Stromal cell of bone marrow (primary cell): ENCODE results near the gene TESK1.
"Not testable (repeated sequence)": the region's sequence is repeated elsewhere in the genome, so short reads cannot be mapped to it uniquely, and the experiment has no call there.

ENCODE experiments used
- DNase-seq: peaks from one replicate; pipeline ENCODE4 v3.0.0-alpha.2; 2012; ENCODE audit warnings: low read depth

Gene TESK1

DNA sequence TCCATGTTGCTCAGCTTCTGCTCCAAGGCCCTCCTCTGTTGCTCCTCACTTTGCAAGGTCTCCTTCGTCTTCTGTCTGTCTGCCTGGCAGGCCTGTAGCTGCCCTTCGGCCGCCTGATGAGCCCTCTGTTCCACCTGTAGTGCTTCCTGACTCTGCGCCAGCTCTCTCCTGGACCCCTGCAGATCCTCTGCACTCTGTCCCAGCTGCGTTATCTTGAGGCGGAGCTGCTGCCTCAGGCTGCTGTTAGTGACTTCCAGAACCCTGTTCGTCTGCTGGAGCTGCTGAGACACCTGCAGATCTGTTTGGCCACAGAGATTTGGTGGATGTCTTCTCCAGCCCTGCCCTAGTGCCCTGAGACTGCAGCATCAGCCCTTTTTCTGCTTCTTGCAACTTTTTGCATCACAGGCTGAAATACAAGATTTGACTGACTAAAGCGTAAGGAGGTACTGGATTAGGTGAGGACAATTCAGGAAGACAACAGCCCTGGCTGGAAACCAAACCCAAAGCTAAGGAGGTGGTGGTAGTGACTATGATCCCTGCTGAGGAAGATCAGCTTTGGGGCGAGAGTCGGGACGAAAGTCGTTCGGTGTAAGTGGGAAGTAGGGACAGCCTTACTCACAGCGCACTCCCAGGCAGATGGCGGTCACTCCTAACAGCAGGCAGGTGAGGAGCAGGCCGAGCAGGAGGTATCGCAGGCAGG is 11.1 kb downstream of the TESK1 start:
- DNase-seq, result no peak

GRCh38 chr9:35616681-35617459 is 11.8 kb downstream of the TESK1 start:
- peak; percentile 22 for DNase-seq

GRCh38 chr9:35617548-35617947 is 12.5 kb downstream of the TESK1 start:
- no peak for DNase-seq

- no peak for DNase-seq
These were observed 13.3 kb downstream of the TESK1 start, which contains the start of gene CD72 for GRCh38 chr9:35618325-35618727. Gene CD72, minus strand, starts transcription at chr9:35618413. Its CDS starts 110 bp downstream, at chr9:35618303.

DNA sequence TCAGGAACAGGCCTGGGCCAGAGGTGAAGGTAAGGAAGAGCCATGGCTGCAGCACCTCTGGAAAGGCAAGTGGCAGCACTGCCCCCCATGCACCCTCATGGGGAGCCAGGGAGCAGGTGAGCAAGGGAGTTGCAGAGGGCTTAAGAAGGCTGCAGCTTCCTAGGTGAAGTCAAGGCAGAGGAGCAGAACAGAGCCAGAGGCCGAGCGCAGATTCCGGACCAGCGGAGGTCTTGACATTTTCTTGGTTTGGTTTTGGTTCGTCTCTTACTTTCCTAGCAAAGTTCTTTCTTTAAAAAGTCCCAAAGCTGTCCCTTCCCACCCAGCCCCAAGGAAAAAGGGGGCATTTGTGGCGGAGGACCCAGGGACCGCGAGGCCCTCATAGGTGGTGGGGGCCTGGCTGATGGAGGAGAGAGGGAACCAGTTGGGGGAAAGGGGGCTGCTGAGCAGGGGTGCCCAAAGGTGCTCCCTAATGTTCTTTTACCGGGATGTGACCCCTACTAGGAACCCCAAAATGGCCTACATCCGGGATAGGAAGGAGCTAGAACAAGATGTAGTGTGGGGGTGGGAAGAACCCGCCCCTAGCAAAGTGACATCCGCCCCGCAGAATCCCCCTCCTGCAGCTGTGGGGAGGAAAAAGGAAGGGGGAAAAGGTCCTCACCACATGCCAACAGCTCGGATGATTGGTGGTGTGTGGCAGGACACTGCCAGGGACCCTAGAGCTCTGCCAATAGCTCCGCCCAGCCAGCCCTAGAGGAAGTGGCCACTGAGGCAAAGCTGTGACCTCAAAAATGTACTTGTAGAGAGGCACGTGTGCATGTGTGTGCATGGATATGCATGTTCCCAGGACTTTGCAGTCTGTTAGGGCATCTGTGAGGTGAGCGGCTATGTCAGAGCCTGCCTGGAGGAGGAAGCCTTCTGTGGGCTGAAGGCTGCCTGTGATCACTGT is 14.1 kb downstream of the TESK1 start:
- DNase-seq, result no peak

GRCh38 chr9:35619800-35620158 is 14.7 kb downstream of the TESK1 start:
- no peak for DNase-seq

DNA sequence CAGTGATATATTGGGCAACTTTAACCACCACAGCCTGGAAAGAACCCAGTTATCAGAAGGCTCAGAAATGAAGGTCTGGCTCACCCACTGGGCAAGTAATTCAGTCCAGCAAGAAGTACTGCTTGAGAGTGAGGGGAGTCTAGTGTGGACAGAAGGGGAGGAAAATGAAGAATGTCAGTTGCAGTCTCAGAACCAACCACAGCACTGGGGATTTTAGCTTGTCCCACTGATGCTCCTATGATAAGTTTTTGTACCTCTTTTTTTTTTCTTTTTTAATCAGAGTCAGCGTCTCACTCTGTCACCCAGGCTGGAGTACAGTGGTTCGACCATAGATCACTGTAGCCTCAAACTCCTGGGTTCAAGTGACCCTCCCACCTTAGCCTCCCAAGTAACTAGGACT is 22.5 kb downstream of the TESK1 start:
- DNase-seq, result no peak

- DNase-seq, result no peak
These were observed 23.4 kb downstream of the TESK1 start for GRCh38 chr9:35628389-35628991.

- no peak for DNase-seq
These were observed 24.5 kb downstream of the TESK1 start for GRCh38 chr9:35629597-35629996.

DNA sequence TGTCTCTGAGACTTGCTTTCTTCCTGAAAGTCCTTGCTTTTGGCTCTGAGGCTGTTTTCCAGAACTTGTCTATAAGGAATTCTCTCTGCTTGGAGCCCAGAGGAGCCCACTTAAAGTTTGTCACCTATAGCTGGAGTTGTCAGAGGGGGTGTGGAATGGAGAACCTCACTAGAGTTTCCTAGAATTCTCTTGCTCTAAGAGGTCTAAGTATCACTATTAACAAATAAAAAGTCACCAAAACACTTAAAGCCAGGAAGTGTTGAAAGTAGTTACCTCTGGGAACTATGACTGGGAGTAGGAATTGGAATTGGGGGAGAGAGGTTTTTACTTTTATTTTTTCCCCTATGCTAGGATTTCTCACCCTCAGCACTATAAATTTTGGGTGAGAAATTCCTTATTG is 30.7 kb downstream of the TESK1 start:
- DNase-seq, result no peak

DNA sequence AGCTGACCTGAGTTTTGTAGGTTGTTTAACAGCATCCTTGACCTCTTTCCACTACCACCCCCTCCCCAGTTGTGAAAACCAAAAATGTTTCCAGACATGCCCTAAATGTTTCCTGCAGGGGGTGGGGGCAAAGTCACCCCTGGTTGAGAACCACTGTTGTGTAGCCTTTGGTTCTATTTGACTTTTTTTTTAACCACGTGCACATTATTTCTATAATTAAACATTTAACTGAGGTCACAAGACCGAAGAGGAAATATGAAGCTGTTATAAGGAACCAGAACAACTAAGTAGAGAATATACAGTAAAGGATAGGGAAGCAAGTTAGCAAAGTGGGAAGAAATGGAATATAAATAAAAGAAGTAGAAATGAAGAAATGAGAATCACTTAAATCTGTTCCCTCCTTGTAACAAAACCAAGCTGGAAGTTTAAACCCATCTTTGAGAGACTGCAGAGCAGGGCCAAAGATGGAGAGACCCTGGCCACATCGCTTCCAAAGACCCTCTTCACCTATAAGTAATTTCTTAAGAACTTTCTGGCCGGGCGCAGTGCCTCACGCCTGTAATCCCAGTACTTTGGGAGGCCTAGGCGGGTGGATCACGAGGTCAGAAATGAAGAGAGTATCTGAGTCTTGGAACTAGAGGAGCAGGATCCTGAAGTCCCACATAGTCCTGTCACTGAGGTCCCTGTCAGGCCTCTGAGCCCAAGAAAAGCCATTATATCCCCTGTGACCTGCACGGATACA is 31.2 kb downstream of the TESK1 start:
- DNase-seq, result no peak

GRCh38 chr9:35636877-35637246 is 31.8 kb downstream of the TESK1 start:
- DNase-seq, result not testable (repeated sequence)

DNA sequence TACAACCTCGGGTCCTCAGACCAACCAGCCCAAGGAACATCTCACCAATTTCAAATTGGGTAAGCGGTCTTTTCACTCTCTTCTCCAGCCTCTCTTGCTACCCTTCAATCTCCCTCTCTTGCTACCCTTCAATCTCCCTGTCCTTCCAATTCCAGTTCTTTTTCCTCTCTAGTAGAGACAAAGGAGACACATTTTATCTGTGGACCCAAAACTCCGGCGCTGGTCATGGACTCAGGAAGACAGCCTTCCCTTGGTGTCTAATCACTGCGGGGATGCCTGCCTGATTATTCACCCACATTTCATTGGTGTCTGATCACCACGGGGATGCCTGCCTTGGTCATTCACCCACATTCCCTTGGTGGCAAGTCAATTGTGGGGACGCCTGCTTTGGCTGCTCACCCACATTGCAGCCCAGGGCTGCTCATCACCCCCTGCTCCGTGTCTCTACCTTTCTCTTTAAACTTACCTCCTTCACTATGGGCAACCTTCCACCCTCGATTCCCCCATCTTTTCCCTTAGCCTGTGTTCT is 32.4 kb downstream of the TESK1 start:
- not testable (repeated sequence) for DNase-seq

GRCh38 chr9:35638751-35639150 is 33.7 kb downstream of the TESK1 start:
- not testable (repeated sequence) for DNase-seq

- DNase-seq, result not testable (repeated sequence)
These were observed 34.2 kb downstream of the TESK1 start for GRCh38 chr9:35639225-35639624.

- DNase-seq, result no peak
These were observed 34.6 kb downstream of the TESK1 start for GRCh38 chr9:35639631-35640030.

DNA sequence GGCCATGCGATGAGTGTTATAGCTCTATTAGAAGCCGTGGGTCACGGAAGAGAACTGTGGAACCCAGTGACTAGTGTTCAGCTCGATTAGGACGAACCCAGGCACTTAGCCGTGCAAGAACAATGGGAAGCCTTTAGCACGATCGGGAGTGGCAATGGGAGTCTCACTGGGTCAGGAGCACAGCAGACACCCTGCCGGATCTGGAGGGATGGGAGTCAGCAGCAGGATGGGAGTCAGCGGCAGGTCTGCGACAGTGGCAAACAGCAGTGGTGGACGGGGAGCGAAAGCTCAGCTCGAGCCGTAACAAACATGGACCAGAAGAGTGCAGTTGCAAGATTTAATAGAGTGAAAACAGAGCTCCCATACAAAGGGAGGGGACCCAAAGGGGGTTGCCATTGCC is 35.4 kb downstream of the TESK1 start:
- DNase-seq, result not testable (repeated sequence)

DNA sequence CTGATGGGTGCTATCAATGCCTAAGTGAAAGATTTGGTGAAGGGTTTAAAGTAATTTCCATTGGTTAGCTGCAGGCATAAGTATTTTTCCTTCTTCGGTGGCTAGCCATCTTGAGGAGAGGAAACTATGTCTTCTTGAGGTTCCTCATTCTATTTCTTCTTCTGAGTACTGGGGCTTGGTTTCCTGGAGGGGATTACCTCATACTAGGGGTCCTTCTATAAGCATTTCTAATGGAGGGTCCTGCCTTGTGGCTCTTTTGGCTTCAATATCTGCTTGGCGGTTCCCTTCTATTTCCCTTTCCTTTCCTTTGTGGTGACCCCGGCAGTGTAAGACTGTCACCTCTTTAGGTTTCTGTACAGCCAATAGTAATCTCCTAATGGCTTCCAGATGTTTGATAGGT is 36.4 kb downstream of the TESK1 start:
- not testable (repeated sequence) for DNase-seq

- DNase-seq, result no peak
These were observed 38.0 kb downstream of the TESK1 start for GRCh38 chr9:35643046-35643445.

DNA sequence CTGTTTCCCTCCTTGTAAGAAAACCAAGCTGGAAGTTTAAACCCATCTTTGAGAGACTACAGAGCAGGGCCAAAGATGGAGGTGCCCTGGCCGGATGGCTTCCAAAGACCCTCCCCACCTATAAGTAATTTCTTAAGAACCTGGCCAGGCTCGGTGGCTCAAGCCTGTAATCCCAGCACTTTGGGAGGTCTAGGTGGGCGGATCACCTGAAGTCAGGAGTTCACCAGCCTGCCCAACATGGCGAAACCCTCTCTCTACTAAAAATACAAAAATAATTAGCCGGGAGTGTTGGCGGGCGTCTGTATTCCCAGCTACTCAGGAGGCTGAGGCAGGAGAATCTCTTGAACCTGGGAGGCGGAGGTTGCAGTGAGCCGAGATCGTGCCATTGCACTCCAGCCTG is 40.7 kb downstream of the TESK1 start:
- DNase-seq, result not testable (repeated sequence)

- no peak for DNase-seq
These were observed 41.1 kb downstream of the TESK1 start for GRCh38 chr9:35646153-35646532.
